Muscle of leg (tissue), 11 donors: Measurements from ENCODE around the gene MAOA. TPM values are rescaled to one million over a fixed set of nuclear protein-coding genes. Genes with fewer than 3 reads are reported as not detected.
"Not testable (repeated sequence)": the region's sequence is repeated elsewhere in the genome, so short reads cannot be mapped to it uniquely, and the experiment has no call there.

ENCODE experiments used
- DNase-seq: peaks from one replicate; pipeline ENCODE4 v3.0.0; 2013
- H3K27ac ChIP-seq: one replicate; pipeline ENCODE4 v1.5.1; 2013; ENCODE audit warnings: mild to moderate bottlenecking, low read length, control low read depth
- H3K27me3 ChIP-seq: one replicate; pipeline ENCODE4 v1.6.1; 2013; ENCODE audit warnings: low read length; ENCODE audit not compliant: control insufficient read depth, insufficient read depth
- H3K36me3 ChIP-seq: one replicate; pipeline ENCODE4 v1.6.1; 2013; ENCODE audit warnings: low read length; ENCODE audit not compliant: control insufficient read depth, insufficient read depth
- H3K4me1 ChIP-seq: one replicate; pipeline ENCODE4 v1.6.1; 2013; ENCODE audit warnings: low read length; ENCODE audit not compliant: control insufficient read depth, insufficient read depth
- H3K4me3 ChIP-seq: one replicate; pipeline ENCODE4 v1.5.1; 2013; ENCODE audit warnings: low read length, control low read depth
- H3K9me3 ChIP-seq: replicated peaks from 2 replicates; pipeline ENCODE4 v1.6.1; 2013; ENCODE audit warnings: low read depth, low read length; ENCODE audit not compliant: control insufficient read depth
- WGBS: methylation state at CpG from one replicate; pipeline ENCODE4 v1.1.5; 2013; ENCODE audit warnings: missing lambda C conversion rate; ENCODE audit not compliant: insufficient coverage; 5-methylcytosine and 5-hydroxymethylcytosine counted together
- polyA plus RNA-seq, 8 donors: library from polyadenylated mRNA; unstranded; fragments of 120-200 nt; gene quantifications; one replicate each; pipeline versions ENCODE4 v1.2.1 to v1.2.3, GENCODE V29; 2013; ENCODE audit warnings: inconsistent platforms in 1 of 8, low replicate concordance in 1 of 8; ENCODE audit not compliant: insufficient read length in 8 of 8, insufficient read depth in 1 of 8
- total RNA-seq: library from RNA; stranded (reverse); fragments of 120-200 nt; gene quantifications from one replicate; pipeline ENCODE4 v1.2.4, GENCODE V29; 2013

MAOA gene
- total and polyA plus RNA-seq, 9 donors: 0.27 to 6.1 (median 0.47) TPM

GRCh38 chrX:43716144-43716543 lies 60.0 kb downstream of the MAOA start:
- no peaks in the 10 kb centered on the region for H3K36me3 ChIP-seq
- WGBS: 88% methylated on average over 2 of the region's 2 CpGs
- H3K4me1 ChIP-seq: no peaks in the 10 kb centered on the region
- no peak overlapping the region for H3K4me3 ChIP-seq
- DNase-seq: no peak
- peaks cover 23% of the 10 kb centered on the region for H3K9me3 ChIP-seq
- peaks cover 7% of the 10 kb centered on the region for H3K27me3 ChIP-seq
- no peak overlapping the region for H3K27ac ChIP-seq

GRCh38 chrX:43716696-43717095 lies 60.6 kb downstream of the MAOA start:
- peaks cover 25% of the 10 kb centered on the region for H3K9me3 ChIP-seq
- H3K27ac ChIP-seq: no peak overlapping the region
- H3K36me3 ChIP-seq: no peaks in the 10 kb centered on the region
- H3K4me3 ChIP-seq: no peak overlapping the region
- no CpG with 5 or more reads among the region's 1 CpG for WGBS
- H3K27me3 ChIP-seq: peaks cover 7% of the 10 kb centered on the region
- no peak for DNase-seq
- no peaks in the 10 kb centered on the region for H3K4me1 ChIP-seq

DNA sequence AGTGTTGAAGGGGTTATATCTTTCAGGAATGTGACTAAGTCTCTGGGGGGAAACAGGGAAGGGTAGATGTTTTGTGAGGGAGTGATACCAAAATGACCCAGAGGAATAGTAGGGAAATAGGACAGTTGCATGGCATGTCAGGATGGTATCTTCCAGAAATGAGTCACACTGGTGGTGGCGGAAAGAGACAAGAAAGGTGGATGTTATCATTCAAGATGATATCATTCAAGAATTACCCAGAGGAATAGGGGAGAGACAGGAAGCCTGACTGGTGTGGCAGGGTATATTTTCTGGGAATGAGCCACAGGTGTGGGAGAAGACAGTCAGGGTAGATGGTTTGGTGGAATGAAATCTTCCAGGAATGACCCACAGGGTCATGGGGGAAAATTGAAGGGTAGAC lies 61.1 kb downstream of the MAOA start:
- Histone ChIP-seq H3K27ac (no peak overlapping the region), H3K27me3 (peaks cover 7% of the 10 kb centered on the region), H3K9me3 (peaks cover 25% of the 10 kb centered on the region), H3K4me3 (no peak overlapping the region), H3K4me1 (no peaks in the 10 kb centered on the region), H3K36me3 (no peaks in the 10 kb centered on the region)
- DNase-seq: no peak
- WGBS: no CpG with 5 or more reads among the region's 1 CpG

GRCh38 chrX:43718081-43718480 lies 62.0 kb downstream of the MAOA start:
- no peak for DNase-seq
- Histone ChIP-seq H3K4me3 (no peak overlapping the region), H3K27me3 (peaks cover 7% of the 10 kb centered on the region), H3K27ac (no peak overlapping the region), H3K36me3 (no peaks in the 10 kb centered on the region), H3K4me1 (no peaks in the 10 kb centered on the region), H3K9me3 (peaks cover 25% of the 10 kb centered on the region)
- 80% methylated on average over 1 of the region's 1 CpG for WGBS

DNA sequence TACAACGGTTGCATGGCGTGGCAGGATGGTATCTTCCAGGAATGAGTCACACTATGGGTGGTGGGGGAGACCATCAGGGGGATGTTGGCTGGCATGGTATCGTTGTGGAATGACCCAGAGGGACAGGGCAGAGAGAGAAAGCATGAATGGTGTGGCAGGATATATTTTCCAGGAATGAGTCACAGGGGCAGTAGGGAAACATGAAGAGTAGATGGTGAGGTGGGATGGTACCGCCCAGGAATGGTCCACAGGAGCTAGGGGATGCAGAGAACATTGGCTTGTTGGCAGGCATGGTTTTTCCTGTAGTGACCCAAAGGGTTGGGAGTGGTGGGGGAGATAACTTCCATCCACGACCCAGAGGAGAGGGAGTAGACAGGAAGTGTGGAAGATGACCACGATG lies 62.4 kb downstream of the MAOA start:
- no peak overlapping the region for H3K27ac ChIP-seq
- no peaks in the 10 kb centered on the region for H3K4me1 ChIP-seq
- H3K9me3 ChIP-seq: peaks cover 24% of the 10 kb centered on the region
- no peak for DNase-seq
- peaks cover 7% of the 10 kb centered on the region for H3K27me3 ChIP-seq
- H3K36me3 ChIP-seq: no peaks in the 10 kb centered on the region
- H3K4me3 ChIP-seq: no peak overlapping the region
- WGBS: 77% methylated on average over 6 of the region's 6 CpGs

DNA sequence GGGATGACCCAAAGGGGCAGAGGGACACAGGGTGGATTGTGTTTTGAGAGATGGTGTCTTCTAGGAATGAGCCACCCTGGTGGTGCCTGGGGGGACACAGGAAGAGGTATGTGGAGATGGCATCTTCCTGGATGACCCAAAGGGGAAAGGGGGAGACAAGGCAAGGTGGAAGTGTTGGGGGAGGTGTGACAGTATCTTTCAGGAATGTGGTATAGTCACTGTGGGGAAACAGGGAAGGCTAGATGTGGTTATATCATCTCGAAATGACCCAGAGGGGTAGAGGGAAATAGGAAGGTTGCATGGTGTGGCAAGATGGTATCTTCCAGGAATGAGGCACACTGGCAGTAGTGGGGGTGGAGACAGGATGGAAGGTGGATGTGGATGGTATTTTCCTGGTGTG lies 62.9 kb downstream of the MAOA start:
- Histone ChIP-seq H3K36me3 (no peaks in the 10 kb centered on the region), H3K27ac (no peak overlapping the region), H3K9me3 (peaks cover 23% of the 10 kb centered on the region), H3K4me1 (no peaks in the 10 kb centered on the region), H3K27me3 (peaks cover 5% of the 10 kb centered on the region), H3K4me3 (no peak overlapping the region)
- WGBS: 58% methylated on average over 1 of the region's 1 CpG
- DNase-seq: no peak

DNA sequence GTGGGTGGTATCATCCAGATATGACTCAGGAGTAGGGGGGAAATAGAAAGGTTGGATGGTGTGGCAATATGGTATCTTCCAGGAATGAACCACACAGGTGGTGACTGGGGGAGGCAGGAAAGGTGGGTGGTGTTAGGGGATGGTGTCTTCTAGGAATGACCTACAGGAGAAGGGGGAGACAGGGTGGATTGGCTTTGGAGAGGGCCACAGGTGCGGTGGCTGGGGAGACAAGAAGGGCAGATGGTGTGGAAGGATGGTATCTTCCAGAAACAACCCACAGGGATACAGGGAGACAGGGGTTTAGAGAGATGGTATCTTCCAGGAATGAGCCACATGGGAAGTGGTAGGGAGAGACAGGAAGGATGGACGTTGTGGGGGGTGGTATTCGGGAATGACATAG lies 64.0 kb downstream of the MAOA start:
- Histone ChIP-seq H3K27me3 (peaks cover 4% of the 10 kb centered on the region), H3K27ac (no peak overlapping the region), H3K4me3 (no peak overlapping the region), H3K4me1 (no peaks in the 10 kb centered on the region), H3K36me3 (no peaks in the 10 kb centered on the region), H3K9me3 (peaks cover 23% of the 10 kb centered on the region)
- 56% methylated on average over 3 of the region's 3 CpGs for WGBS
- no peak for DNase-seq

- 67% methylated on average over 1 of the region's 1 CpG for WGBS
- DNase-seq: no peak
These were observed 64.9 kb downstream of the MAOA start for GRCh38 chrX:43720961-43721360.

GRCh38 chrX:43725227-43725626 lies 69.1 kb downstream of the MAOA start:
- H3K36me3 ChIP-seq: not testable (repeated sequence)

More at GRCh38 chrX:43720961-43721360, 64.9 kb downstream of the MAOA start:
- Histone ChIP-seq H3K27me3 (peaks cover 2% of the 10 kb centered on the region), H3K9me3 (peaks cover 22% of the 10 kb centered on the region), H3K36me3 (no peaks in the 10 kb centered on the region), H3K27ac (no peak overlapping the region), H3K4me1 (no peaks in the 10 kb centered on the region), H3K4me3 (no peak overlapping the region)

DNA sequence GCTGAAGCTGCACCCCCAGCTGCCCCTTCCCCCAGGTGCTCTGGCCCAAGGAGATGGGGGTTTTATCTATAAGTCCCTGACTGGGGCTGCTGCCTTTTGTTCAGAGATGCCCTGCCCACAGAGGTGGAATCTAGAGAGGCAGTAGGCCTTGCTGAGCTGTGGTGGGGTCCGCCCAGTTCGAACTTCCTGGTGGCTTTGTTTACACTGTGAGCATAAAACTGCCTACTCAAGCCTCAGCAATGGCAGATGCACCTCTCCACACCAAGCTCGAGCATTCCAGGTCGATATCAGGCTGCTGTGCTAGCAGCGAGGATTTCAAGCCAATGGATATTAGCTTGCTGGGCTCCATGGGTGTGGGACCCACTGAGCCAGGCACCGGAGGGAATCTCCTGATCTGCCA lies 71.2 kb downstream of the MAOA start:
- DNase-seq: not testable (repeated sequence)

More at GRCh38 chrX:43725227-43725626, 69.1 kb downstream of the MAOA start:
- not testable (repeated sequence) for H3K4me1 ChIP-seq, H3K27ac ChIP-seq, H3K4me3 ChIP-seq, H3K27me3 ChIP-seq, DNase-seq, H3K9me3 ChIP-seq
- WGBS: no CpG with 5 or more reads among the region's 5 CpGs

GRCh38 chrX:43728002-43728401 lies 71.9 kb downstream of the MAOA start:
- no peaks in the 10 kb centered on the region for H3K9me3 ChIP-seq
- no peak for DNase-seq
- WGBS: no CpG with 5 or more reads among the region's 5 CpGs
- no peaks in the 10 kb centered on the region for H3K36me3 ChIP-seq
- H3K4me1 ChIP-seq: no peaks in the 10 kb centered on the region
- H3K4me3 ChIP-seq: no peak overlapping the region
- H3K27me3 ChIP-seq: peaks cover 6% of the 10 kb centered on the region
- no peak overlapping the region for H3K27ac ChIP-seq

More for the DNA sequence above, 71.2 kb downstream of the MAOA start:
- not testable (repeated sequence) for H3K4me1 ChIP-seq, H3K27ac ChIP-seq, H3K9me3 ChIP-seq, H3K4me3 ChIP-seq, H3K36me3 ChIP-seq, H3K27me3 ChIP-seq
- WGBS: 72% methylated on average over 6 of the region's 6 CpGs
